Activated CD8-positive, alpha-beta T cell treated with anti-CD3 and anti-CD28 coated beads for 36 hours (primary cell): ENCODE results near the gene OR10V1. TPM values are rescaled to one million over a fixed set of nuclear protein-coding genes. Genes with fewer than 3 reads are reported as not detected.
"Not testable (repeated sequence)": the region's sequence is repeated elsewhere in the genome, so short reads cannot be mapped to it uniquely, and the experiment has no call there.

ENCODE experiments used
- ATAC-seq: fragments of 200-7000 bp; cut with Tn5 transposase; one replicate; pipeline ENCODE4 v1.10.0; 2021; ENCODE audit warnings: mild to moderate bottlenecking, moderate library complexity
- CTCF ChIA-PET: fragments of 350-600 bp; sonication (Branson Sonifier 250); formaldehyde crosslinking; loops from one replicate; lab custom pipeline; 2021; ENCODE audit warnings: antibody characterized with exemption; lab: Charles Lee
- POLR2A ChIA-PET: fragments of 350-600 bp; sonication (Branson Sonifier 250); formaldehyde crosslinking; loops from one replicate; lab custom pipeline; 2021; ENCODE audit warnings: antibody characterized with exemption; lab: Charles Lee
- DNase-seq: peaks from one replicate; pipeline ENCODE4 v3.0.0-alpha.2; 2020
- H3K27ac Mint-ChIP-seq: one replicate; pipeline ENCODE4 v1.8.0; 2021; ENCODE audit warnings: mild to moderate bottlenecking, mixed read lengths
- H3K27me3 Mint-ChIP-seq: one replicate; pipeline ENCODE4 v1.8.0; 2021; ENCODE audit warnings: mixed read lengths
- H3K36me3 Mint-ChIP-seq: one replicate; pipeline ENCODE4 v1.8.0; 2021; ENCODE audit warnings: low read depth, mixed read lengths
- H3K4me1 Mint-ChIP-seq: one replicate; pipeline ENCODE4 v1.8.0; 2021; ENCODE audit warnings: low read depth, mixed read lengths
- H3K4me3 Mint-ChIP-seq: one replicate; pipeline ENCODE4 v1.8.0; 2021; ENCODE audit warnings: mild to moderate bottlenecking, moderate library complexity, mixed read lengths
- H3K9me3 Mint-ChIP-seq: one replicate; pipeline ENCODE4 v1.8.0; 2021; ENCODE audit warnings: mixed read lengths
- intact Hi-C: fragments of 100-400 bp; cut with micrococcal nuclease; formaldehyde crosslinking; loops from one replicate; pipeline ENCODE4 v1.10.0; 2022
- total RNA-seq, 2 experiments: library from RNA; stranded (reverse); gene quantifications; one replicate each; pipeline ENCODE4 v1.2.3, GENCODE V29; 2021
- TF ChIP-seq, protein P1 (sequence below): fragments of 200-600 bp; IDR thresholded peaks from one replicate; pipeline ENCODE4 v1.8.0; 2022; ENCODE audit warnings: antibody characterized with exemption, mild to moderate bottlenecking

Gene OR10V1
- total RNA-seq, 2 experiments from 2014 or later = not detected

DNA sequence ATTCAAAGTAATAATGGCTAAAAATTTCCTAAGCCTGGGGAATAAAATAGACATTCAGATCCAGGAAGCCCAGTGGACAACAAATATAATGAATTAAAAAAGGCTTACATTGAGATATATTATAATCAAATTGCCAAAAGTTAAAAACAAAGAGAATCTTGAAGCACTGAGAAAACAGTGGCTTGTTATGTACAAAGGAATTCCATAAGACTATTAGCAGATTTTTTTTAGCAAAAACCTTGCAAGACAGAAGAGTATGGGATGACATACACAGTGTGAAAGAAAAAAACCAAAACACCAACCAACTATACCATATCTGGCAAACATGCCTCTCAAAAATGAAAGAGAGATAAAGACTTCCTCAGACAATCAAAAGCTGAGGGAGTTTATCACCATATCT, 20.7 kb downstream of the OR10V1 start:
- peaks cover 2% of the 10 kb centered on the region for H3K36me3 Mint-ChIP-seq
- no peak overlapping the region for H3K27ac Mint-ChIP-seq
- ChIA-PET CTCF (interaction anchor here (1.6 kb wide), 1 partner anchor 61 kb away, joined by 5 read pairs; no protein-coding TSS in a partner anchor), POLR2A (no interaction called here)
- no peak for ATAC-seq
- H3K4me3 Mint-ChIP-seq = no peak overlapping the region
- intact Hi-C loops = no loop called here
- no peak for DNase-seq
- H3K4me1 Mint-ChIP-seq = peaks cover 3% of the 10 kb centered on the region
- H3K9me3 Mint-ChIP-seq = peaks cover 13% of the 10 kb centered on the region
- H3K27me3 Mint-ChIP-seq = peaks cover 18% of the 10 kb centered on the region
- TF ChIP-seq, protein P1, sequence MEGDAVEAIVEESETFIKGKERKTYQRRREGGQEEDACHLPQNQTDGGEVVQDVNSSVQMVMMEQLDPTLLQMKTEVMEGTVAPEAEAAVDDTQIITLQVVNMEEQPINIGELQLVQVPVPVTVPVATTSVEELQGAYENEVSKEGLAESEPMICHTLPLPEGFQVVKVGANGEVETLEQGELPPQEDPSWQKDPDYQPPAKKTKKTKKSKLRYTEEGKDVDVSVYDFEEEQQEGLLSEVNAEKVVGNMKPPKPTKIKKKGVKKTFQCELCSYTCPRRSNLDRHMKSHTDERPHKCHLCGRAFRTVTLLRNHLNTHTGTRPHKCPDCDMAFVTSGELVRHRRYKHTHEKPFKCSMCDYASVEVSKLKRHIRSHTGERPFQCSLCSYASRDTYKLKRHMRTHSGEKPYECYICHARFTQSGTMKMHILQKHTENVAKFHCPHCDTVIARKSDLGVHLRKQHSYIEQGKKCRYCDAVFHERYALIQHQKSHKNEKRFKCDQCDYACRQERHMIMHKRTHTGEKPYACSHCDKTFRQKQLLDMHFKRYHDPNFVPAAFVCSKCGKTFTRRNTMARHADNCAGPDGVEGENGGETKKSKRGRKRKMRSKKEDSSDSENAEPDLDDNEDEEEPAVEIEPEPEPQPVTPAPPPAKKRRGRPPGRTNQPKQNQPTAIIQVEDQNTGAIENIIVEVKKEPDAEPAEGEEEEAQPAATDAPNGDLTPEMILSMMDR = no peak

DNA sequence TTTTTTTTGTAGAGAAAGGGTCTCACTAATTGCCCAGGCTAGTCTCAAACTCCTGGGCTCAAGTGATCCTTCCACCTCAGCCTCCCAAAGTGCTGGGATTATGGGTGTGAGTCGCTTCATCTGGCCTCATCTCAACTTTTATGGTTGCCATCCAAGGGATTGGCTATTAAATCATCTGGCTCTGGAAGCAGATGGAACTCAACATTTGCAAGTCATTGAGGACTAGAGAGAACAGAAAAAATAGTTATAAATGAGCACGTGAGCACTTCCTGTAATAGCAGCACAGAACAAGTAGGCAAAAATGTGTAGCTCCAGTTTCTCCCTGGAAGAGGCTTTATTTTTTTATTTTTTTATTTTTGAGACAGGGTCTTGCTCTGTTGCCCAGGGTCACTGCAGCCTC, 22.5 kb downstream of the OR10V1 start:
- POLR2A ChIA-PET = no interaction called here
- intact Hi-C loops = no loop called here
- Mint-ChIP-seq H3K27me3 (peaks cover 15% of the 10 kb centered on the region), H3K4me1 (peaks cover 3% of the 10 kb centered on the region), H3K36me3 (peaks cover 2% of the 10 kb centered on the region), H3K9me3 (peaks cover 13% of the 10 kb centered on the region), H3K4me3 (no peak overlapping the region), H3K27ac (no peak overlapping the region)
- DNase-seq (no peak), ATAC-seq (no peak)
- CTCF ChIA-PET = no interaction called here
- TF ChIP-seq, protein P1 = no peak

DNA sequence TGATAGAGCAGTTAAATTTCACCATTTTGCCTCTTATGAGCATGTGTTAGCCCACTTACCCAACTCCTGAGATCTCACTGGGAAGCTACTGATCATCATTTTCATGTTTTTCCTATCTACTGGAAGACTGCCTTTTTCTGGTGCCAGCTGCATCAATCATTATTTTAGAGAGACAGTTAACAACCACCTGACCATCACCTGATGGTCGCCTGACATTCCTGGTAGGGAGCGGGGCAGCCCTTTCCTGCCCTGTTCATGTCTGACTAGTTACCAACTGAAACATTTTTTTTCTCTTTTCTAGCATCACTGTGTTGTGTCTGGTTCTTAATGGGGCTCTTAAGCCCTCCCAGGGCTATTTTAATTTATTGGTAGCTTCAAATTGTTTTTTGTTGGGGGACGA, 24.6 kb downstream of the OR10V1 start:
- intact Hi-C loops = no loop called here
- TF ChIP-seq, protein P1 = no peak
- Mint-ChIP-seq H3K27ac (no peak overlapping the region), H3K9me3 (peaks cover 13% of the 10 kb centered on the region), H3K36me3 (peaks cover 2% of the 10 kb centered on the region), H3K27me3 (peaks cover 16% of the 10 kb centered on the region), H3K4me3 (no peak overlapping the region), H3K4me1 (peaks cover 3% of the 10 kb centered on the region)
- CTCF ChIA-PET = no interaction called here
- DNase-seq = no peak
- POLR2A ChIA-PET = no interaction called here
- no peak for ATAC-seq

DNA sequence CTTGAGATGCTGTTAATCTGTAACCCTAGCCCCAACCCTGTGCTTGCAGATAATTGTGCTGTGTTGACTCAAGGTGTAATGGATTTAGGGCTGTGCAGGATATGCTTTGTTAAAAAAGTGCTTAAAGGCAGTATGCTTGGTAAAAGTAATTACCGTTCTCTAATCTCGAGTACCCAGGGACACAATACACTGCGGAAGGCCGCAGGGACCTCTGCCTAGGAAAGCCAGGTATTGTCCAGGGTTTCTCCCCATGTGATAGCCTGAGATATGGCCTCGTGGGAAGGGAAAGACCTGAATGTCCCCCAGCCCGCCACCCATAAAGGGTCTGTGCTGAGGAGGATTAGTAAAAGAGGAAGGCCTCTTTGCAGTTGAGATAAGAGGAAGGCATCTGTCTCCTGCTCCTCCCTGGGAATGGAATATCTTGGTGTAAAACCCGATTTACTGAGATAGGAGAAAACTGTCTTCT, 32.4 kb downstream of the OR10V1 start:
- H3K27me3 Mint-ChIP-seq, H3K4me1 Mint-ChIP-seq, DNase-seq, ATAC-seq, POLR2A ChIA-PET, intact Hi-C loops, H3K4me3 Mint-ChIP-seq, H3K27ac Mint-ChIP-seq, H3K9me3 Mint-ChIP-seq, H3K36me3 Mint-ChIP-seq: not testable (repeated sequence)
- CTCF ChIA-PET = interaction anchor here (0.8 kb wide), 1 partner anchor 12 kb away, joined by 3 read pairs; the partner anchor contains the start of gene PATL1

DNA sequence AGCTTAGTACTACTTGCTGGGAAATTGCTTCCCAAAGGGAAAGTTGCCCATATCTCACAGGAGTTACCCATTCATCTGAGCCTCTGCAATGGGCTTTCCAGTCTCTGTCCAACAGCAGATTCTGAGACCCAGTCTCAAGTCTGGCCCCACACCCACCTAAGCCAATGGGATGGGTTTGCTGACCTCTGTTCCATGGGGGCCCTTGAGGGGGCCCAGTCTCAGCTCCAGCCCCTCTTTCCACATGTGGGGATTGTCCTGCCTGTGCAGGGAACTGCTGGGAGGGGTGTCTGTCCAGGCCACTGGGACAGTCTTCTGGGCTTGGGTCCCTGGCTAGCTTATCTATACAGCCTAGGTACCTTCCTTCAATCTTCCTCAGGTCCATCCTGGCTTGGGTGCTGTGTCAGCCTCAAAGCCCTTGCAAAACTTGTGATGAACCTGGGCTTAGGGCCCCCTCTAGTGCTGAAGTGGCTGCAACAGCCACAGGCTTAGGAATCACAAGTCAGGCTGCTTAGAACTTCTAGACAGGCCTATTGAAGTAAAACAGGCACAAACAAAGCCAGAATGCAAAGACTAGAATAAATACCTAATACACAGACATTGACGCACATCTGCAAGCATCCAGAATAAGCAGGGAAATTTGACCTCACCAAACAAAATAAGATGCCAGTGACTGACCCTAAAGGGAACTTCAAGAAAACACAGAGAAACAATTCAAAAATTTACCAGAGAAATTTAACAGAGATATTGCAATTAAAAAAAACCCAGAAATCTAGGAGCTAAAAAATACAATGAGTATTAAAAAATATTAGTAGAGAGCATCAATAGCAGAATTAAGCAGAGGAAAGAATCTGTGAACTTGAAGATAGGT, 33.1 kb downstream of the OR10V1 start:
- intact Hi-C loops = no loop called here
- H3K9me3 Mint-ChIP-seq = no peaks in the 10 kb centered on the region
- H3K4me3 Mint-ChIP-seq = no peak overlapping the region
- ATAC-seq = peak; percentile 86
- H3K4me1 Mint-ChIP-seq = peaks cover 8% of the 10 kb centered on the region
- peak; percentile 72 for DNase-seq
- TF ChIP-seq, protein P1 = peak; percentile 66
- ChIA-PET POLR2A (interaction anchor here (0.7 kb wide), 1 partner anchor 12 kb away, joined by 3 read pairs; the partner anchor contains the start of gene PATL1), CTCF (interaction anchor here (0.7 to 1.4 kb wide), 6 partner anchors 9 to 160 kb away, joined by 3 to 5 read pairs (median 3); partner anchors contain the start of gene PATL1)
- no peaks in the 10 kb centered on the region for H3K36me3 Mint-ChIP-seq
- no peak overlapping the region for H3K27ac Mint-ChIP-seq
- H3K27me3 Mint-ChIP-seq = peaks cover 5% of the 10 kb centered on the region
